Amniotic epithelial cell (primary cell): ENCODE results near the gene CEACAM20.
"Not testable (repeated sequence)": the region's sequence is repeated elsewhere in the genome, so short reads cannot be mapped to it uniquely, and the experiment has no call there.

ENCODE experiments used
- DNase-seq: peaks from one replicate; pipeline ENCODE4 v3.0.0-alpha.2; 2010; ENCODE audit warnings: low read depth

Gene CEACAM20

DNA sequence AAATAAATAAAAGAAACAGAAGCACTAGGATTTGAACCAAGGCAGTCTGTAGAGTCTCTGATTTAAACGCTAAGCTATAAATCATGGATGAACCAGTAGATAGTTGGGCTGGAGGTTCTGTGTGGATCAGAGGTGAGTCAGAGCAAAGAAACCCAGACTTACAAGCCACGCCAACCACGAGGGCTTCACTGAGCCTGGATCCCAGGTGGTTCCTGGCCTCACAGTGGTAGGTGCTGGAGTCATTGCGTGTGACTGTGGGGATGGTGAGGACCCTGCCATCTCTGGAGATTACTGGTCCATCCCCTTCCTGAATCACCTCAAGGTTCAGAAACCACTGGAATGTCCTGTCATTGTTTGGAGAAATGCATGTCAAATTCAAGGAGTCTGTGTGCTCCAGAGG lies 19.3 kb upstream of the CEACAM20 start:
- peak; percentile 33 for DNase-seq

DNA sequence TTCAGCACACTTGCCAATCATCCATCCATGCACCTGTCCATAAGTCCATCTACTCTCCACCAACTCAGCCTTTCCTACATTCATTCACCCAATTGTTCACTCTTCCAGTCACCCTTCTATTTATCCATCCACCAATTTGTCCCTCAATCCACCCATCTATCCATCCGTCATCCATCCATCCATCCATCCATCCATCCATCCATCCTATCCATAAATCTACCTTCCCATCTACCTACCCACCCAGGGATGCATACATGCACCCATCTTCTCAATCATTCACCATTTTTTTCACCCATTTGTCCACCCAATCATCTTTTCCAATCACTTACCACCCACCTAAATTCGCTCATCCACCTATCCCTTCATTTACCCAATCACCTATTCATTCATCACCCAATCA lies 14.6 kb upstream of the CEACAM20 start:
- DNase-seq, result no peak

DNA sequence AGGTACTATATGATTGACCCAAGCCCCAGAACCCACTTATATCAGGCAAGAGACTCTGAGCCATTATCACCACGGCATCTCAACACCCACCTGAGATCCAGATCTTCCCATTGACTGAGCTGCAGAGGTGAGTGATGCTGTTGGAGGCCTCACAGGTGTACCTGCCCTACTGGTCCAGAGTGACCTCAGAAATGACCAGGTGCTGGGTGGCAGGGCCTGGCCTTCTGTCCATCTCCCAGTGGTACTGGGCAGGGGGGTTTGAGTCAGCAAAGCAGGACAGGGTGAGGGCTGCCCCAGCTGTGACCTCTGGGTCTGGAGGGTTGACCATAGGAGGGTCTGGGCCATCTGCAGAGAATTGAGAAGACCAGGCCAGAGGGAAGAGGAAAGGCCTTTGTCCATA lies 13.2 kb upstream of the CEACAM20 start:
- DNase-seq, result no peak

DNA sequence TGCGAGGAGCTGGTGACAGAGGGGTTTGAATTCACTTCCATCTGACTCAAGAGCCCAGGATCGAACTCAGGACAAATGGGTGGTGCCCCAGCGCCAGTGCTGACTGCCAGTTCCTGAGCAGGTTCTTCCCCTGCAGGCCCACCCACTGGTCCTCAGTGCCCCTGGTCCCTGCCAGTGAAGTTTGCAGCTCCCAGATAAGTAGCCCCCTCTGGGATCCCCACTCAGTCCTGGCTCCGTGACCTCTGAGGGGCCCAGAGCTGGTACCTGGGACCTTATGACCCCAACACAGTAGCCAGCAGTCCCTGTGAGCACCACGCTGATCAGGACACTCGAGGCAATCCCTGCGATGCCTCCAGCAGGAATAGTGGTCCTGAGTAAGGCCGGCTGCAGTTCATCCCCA lies 11.3 kb upstream of the CEACAM20 start:
- DNase-seq, result no peak

DNA sequence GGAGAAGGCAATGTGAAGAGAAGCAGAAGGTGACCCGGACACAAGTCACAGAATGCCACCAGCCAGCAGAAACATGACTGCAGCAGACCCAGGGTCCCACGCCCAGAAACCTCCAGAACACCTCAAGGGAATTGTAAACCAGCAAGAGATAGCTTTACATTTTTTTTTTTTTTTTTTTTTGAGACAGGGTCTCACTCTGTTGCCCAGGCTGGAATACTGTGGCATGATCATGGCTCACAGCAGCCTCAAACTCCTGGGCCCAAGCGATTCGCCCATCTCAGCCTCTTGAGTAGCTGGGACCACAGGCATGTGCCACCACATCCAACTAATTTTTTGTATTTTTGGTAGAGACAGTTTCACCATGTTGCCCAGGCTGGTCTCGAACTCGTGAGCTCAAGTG lies 10.5 kb upstream of the CEACAM20 start:
- no peak for DNase-seq

DNA sequence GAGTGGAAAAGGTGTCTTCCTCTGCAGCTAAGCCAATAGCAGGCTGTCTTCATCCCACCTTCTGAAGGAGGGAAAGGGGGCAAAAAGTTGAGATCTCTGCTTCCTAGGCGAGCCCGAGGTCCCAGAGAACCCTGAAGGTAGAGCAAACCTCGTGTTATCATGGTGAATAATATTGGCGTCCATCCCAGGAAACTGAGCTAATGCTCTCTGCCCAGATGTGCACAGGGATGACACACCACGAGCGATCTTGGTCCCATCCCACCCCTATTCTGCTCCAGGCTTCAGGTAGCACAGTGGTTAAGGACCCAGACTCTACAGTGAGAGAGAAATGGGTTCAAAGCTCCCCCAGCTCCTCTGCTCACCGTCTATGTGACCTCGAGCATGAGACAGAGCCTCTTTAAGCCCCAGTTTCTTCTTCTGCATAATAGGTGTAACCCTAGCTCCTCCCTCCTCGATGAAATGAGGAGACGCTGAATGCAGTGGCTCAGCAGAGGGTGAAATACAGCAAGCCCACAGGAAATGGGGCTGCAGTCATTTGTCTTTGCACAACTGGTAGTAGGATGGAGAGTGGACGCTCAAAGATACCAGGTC lies 9.9 kb upstream of the CEACAM20 start:
- peak; percentile 4 for DNase-seq

DNA sequence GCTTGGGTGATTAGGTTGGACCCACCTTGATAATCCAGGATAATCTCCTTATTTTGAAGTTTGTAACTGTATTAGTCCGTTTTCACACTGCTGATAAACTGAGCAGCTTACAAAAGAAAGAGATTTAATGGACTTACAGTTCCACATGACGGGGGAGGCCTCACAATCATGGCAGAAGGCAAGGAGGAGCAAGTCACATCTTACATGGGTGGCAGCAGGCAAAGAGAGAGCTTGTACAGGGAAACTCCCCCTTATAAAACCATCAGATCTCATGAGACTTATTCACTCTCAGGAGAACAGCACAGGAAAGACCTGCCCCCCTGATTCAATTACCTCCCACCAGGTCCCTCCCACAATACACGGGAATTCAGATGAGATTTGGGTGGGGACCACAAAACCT lies 5.9 kb upstream of the CEACAM20 start:
- not testable (repeated sequence) for DNase-seq

DNA sequence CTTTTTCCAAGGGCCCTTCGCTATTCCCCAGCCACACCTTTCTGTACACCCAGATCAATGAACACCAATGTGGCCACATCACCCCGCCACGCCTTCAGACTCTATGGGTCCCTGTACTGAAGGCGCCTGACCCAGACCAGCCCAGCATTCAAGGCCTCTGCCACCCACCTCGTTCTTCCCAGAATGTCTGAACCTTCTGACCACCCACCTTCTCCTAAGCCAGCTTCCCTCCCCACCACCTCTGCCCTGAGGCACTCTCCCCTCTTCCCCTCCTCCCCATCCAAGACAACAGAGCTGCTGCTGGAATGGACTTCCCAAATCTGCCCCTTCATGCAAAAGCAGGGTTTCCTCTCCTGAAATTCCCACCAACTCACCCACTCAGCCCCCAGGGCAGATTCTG lies 3.3 kb upstream of the CEACAM20 start:
- no peak for DNase-seq

DNA sequence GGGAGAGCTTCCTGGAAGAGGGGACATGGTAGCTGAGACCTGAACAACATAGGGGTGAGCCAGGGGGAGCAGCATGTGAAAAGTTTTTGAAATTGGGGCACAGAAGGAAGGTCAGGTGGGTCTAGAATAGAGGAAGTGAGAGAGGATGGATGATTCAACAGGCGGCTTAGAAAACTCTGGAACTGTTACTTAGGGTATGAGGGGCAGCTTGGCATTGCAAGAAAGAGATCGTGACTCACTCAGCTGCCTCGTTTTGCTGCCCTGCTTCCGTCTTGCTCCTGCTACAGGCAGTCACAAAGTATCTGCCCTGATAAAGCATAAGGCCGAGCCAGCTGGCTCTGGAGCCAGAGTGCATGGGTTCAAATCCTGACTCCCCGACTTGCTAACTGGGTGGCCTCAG lies 1.3 kb upstream of the CEACAM20 start:
- peak; percentile 38 for DNase-seq

DNA sequence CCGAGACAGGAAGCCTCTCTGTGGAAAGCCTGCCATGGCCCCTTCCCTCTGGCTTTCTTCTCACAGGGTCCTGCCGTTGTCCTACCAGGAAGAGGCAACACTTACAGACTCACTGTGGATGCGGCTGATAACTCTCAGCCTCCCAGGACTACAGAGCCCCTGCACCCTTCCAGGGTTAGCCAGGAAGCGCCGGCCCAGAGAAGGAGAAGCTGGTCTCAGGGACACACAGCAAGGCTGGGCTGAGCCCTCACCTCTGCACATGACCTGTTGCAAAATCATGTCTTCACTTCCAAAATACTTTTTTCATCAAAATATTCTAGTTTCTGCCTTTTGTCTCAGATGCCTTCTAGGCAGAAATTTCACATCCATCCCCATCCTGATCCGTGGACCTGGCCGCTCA lies 1.9 kb downstream of the CEACAM20 start:
- no peak for DNase-seq

DNA sequence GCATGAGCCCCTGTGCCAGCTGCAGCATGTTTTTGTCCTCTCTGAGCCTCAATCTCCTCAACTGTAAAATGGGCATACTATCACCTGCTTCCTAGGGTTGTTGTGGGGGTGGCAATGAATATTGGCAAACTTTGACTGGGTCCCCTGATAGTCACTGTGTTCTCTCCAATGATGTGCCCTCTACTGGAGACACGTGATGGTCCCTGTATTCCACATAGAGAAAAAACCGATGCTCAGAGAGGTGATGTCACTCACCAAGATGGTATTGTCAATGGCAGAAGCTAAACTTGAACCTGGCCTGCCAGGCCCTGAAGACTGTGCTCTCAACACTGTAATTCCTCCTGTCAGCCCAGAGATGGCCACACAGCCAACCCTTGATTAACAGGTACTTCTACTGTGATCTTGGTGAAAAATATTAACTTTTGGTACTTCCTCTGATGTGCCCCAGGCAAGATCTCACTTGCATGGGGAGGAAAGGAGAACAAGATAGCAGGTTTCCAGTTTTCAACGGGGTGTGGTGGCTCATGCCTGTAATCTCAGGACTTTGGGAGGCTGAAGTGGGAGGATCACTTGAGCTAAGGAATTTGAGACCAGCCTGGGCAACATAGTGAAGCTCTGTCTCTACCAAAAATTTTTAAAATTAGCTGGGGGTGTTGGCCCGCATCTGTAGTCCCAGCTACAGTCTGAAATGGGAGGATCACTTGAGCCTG lies 3.6 kb downstream of the CEACAM20 start:
- no peak for DNase-seq

DNA sequence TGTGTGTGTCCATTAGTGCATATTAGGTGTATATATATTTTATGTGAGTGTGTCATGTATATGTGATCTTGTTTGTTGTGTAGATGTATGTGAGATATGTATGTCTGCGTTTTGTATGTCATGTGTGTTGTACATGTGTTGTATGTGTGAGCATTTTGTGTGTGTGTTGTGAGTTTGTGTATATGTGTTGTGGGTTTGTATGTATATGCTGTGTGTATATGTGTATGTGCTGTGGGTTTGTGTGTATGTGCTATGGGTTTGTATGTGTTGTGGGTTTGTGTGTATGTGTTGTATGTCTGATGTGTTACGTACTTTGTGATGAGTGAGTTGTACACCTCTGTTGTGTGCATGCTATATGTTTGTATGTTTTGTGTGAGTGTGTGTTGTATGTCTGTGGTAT lies 8.1 kb downstream of the CEACAM20 start:
- DNase-seq, result no peak

DNA sequence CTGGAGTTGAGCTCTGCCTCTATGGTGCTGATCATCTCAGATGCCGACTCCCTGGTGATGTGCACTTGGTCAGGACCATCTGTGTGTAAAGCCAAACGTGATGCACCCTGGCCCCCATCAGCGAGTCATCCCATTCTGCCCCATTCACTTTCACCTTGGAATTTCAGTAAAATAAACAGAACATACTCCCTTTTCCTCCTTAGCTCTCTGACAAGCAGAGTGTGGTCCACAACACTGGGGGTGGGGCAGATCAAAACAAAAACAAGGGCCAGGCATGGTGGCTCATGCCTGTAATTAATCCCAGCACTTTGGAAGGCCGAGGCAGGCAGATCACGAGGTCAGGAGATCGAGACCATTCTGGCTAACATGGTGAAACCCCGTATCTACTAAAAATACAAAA lies 12.3 kb downstream of the CEACAM20 start:
- DNase-seq, result peak; percentile 3

DNA sequence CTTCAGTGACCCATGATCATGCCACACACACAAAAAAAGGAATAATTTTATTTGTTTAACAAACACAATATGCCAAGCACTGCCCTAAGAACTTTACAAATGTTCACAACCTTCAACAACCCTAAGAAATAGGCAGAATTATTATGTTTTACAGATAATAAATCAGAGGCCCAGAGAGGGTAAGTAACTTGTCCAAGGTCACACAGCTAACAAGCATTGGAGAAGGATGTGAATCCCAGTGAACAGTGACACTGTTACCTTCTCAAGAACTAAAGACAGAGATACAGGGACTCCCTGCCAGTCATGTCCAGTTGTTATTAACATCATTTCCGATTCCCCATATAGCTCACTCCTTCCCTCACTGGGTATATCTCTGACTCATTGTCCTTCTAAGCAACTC lies 13.6 kb downstream of the CEACAM20 start:
- DNase-seq, result no peak

DNA sequence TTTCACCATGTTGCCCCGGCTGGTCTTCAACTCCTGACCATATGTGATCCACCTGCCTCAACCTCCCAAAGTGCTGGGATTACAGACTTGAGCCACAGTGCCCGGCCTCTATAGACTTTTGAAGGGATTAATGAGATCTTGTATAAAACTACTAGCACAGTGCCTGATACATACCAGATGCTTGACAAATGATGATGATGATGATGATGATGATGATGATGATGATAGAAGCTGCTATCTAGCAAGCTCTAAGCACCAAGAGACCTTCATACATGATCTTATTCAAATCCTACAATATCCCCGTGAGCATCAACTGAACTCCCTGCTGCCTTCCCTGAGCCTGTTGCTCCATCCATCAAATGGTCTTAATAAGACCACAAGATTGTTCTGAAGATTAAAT lies 14.4 kb downstream of the CEACAM20 start:
- DNase-seq, result no peak

DNA sequence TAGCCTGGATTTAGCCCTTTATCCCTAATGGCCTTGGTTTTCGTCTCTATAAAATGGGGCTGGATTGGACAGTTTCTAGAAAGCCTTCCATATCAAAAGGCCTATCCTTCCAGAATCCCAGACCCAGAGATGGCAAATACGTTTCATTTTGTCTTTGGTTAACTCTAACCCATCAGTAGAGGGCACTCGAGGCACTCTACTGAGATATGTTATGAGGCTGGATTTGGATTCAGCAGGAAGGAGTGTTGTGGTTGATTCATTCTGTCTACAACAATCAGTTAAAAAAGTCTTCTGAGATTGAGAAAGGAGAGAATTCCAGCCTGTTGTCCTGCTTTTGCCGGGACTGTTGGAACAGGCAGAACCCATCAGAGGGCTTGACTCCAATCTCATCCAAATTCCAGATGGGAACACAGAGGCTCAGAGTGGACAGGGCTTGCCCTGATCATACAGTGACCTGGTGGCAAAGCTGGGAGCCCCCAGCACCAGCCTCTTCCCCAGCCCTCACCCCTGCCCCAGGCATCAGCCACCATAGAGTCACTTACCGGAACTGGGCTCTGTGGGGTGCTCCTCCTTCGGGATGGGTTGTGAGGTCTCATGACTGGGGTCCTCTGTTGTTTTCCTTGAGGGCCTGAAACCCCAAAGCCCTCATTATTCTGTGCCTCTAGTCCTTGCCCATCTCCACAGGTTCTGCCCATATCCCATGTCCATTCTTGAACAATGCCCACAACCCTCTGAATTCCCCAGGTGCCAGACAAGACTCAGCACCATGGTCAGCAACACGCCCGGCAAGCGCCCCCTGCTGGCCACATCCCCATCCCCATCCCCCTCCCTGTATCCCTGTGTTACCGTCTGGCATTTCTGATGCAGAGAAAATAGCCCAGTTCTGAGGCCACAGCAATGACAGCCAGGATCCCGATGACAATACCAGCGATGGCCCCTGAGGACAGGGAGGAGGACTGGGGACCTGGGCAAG lies 16.9 kb downstream of the CEACAM20 start:
- DNase-seq, result peak; percentile 45

DNA sequence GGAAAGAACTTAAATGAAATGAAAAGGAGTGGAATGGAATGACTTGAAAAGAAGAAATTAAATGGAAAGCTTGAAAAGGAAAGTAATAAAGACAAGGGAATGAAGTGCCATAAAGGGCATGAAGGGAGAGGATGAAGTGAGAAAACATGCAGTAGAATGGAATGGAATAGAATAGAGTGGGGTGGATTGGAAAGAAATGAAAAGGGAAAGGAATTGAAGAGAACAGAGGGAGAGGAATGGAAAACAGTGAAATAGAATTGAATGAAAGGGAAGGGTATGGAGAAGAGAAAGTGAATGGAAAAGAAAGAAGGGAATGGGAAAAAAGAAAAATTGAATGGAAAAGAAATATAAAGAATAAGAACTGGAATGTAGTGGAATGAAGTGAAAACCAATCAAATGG lies 20.0 kb downstream of the CEACAM20 start:
- no peak for DNase-seq

DNA sequence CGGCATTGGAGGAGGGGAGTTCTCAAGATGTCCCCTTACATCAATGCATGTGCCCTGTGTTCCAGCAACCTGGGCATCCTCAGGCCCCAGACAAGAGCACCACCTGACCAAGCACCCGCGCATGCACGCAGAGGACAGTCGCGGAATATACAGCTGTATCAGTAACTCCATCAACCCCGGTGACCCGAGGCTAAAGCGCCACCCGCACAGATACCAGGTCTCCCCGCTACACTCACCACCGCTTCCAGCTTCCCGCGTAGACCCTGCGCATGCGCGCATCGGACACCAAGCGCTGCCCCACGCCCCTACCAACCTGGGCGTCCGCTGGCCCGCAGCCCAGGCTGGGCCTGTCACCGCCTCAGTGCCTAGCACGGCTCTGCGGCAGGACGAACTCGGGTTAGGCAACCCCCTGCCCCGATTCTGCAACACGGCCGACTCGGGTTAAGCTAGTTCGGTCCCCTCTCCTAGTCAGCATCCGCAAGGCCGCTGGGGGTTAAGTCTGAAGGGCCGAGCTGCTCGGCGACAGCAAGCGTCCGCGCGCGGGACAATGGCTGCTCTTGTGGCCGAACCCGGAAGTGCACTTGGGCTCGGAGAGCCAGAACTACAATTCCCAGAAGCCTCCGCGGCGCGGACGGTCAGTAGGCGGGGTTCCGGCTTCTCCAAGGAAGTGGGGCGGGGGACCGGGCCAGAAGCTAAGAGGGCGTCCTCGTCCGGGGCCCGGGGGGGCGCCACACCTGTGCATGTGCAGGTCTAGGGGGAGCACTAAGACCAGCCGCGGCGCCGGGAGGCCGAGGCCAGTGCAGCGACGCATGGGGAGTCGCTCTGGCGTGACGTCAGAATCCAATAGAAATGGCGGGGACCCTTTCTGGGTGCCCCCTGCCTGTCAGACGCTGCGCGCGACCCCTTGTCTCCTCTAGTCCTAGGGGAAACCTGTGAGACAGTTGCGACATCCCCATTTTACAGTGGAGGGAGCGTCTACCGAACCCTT lies 29.2 kb downstream of the CEACAM20 start, which contains the start of gene ZNF180:
Gene ZNF180 (minus strand): TSS at position 561 of the 988 bp plus-strand sequence. CDS start 3,188 bp downstream, outside the sequence.
- peak; percentile 87 for DNase-seq

DNA sequence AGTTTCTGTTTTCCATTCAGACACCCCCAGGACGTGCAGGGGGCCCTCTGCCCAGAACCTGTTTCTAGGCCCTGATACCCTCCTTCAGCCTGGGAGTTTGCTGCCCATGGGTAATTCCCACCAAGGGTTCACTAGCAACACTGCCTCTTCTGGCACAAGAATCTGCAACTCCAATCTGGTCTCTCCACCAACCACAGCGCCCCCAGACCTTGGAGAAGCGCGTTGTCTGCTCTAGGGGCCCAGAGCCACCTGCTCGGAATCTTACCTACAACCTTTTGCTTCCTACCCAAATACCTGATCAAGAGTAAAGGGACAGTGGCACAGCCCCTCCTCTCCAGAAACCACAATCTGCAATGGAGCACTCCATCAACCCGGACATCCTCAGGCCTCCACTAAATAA lies 29.9 kb downstream of the CEACAM20 start:
- no peak for DNase-seq

DNA sequence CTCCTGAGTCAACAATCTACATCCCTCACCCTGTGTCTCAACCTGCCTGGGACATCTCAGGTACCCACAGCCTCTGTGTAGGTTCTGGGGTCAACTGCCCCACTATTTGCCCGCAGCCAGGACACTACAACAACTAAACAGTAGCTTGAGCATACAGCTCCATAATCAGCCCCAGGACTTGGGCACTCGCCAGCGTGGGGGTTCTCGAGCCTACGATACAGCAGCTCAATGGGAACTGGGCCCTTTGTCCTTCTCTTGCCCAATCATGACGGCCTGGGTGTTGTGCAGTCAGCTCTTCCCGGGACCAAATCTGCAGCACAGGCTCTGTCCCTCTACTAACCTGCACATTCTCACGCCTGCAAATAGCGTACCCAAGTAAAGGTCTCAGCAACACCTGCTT lies 30.5 kb downstream of the CEACAM20 start:
- no peak for DNase-seq

DNA sequence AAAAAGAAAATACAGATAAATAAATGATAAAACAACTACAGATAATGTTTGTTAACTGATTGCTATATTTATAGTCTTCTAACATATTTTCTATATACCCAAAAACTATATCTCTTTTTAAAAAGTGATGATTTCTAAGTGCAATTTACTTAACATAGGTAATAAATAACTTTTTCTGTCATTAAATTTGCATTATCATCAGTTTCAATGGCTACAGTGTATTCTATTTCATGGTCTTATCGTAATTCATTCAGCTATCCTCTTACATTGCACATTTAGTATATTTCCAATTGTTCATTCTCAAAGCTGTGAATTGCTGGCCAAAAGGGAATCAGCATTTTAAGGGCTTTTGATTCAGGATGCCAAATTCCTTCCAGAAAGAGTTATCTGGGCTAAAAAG lies 32.8 kb downstream of the CEACAM20 start:
- DNase-seq, result no peak
